IPS DF 4.7 (cell line): ENCODE results near the gene CHRNG.

Source experiments
- DNase-seq: peaks from one replicate; pipeline ENCODE4 v3.0.0-alpha.2; 2013; ENCODE audit warnings: low spot score; ENCODE audit errors: extremely low read depth

CHRNG gene

DNA sequence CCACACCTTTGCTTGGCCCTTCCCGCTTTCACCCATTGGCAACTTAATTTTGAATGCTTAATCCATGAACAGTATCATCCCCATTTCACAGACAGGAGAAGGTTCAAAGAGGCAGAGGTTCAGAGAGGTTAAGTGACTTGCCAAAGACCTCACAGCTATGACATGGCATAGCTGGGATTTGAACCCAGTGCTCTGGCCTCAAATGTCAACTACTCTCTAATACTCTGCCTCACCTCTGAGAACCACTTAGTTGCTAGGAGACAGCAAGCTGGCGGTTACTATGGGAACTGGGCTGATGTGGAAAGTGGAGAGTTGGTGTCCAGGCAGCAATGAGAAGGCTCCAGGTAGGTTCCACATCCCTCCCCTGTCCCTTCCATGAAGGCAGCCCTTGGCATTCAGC, 35.1 kb upstream of the CHRNG start:
- no peak for DNase-seq

DNA sequence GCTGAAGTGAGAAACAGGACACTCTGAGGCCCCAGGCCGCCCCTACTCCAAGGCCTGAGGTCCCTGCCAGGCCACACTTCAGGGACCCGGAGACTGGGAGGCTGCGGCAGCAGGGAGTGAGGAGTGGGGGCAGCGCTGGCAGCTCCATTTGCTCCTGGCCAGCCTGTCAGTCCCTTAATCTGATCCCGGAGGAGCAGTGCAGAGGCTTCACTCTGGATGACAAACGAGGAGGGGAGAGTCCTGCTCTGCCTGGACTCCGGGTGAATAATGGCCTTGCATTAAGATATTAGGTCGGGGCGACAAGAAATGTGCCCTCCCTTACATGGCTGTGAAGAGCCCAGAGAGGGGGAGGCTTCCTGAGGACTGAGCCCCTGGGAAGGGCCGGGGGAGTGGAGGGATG, 33.6 kb upstream of the CHRNG start:
- DNase-seq = no peak

DNA sequence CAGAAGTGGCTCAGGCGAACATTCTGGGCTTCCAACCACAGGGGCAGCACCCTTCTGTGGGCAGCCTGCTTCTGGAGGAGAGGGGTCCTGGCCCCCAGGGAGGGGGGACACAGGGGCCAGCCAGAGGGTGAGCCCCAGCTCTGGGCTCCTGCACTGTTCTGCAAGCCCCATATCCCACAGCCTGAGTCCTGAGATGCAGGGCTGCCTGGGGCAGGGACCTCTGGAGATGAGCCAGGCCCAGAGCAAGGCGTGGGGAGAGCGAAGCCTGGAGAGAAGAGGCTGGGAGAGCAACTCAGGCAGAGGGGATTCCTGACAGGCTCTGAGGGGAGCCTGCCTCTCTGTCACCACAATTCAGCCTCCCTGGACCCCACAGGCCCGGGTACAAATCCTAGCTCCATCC, 32.8 kb upstream of the CHRNG start:
- no peak for DNase-seq

DNA sequence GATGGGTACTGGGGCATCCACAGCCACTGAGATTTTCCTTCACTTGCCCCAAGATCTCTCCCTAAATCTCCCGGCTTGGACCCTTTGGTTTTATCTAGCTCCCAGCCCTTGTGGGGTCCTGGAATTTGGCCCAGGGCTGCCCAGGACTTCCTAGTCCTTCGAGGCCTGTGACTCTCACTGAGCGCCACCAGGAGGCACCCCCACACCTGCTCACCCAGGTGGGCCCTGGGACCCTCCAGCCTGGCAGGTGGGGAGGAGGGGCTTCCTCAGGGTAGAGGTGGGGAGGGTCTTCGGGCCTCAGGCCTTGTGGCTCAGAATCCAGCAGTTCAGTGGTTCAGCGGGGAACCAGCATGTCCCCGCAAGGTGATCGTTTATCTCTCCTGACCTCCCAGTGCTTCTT, 31.2 kb upstream of the CHRNG start:
- DNase-seq = no peak

DNA sequence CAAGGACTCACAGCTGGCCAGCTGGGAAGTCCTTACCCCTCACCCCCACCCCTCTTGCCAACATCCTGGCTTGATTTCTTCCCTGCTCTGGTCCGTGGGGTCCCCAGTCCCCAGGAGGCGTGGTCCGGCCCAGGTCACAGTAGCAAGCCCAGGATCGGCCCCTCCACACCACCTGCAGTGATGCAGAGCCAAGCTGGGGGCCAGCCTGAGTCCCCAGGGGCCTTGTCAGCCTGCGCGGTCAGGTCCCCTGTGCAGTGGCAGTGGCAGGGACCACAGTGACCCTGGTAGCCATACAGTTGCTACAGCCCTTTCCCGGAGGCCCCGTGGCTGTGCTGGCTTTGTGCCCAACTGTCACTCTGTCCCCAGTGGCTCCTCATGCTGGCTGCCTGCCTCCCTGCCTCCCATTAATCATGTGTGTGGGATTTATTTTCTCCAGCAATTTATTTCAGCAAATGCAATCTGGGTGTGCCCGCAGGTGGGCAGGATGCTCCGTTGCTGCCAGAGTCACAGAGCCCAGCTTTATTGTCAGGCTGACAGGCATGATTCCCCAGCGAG, 28.1 kb upstream of the CHRNG start:
- no peak for DNase-seq

DNA sequence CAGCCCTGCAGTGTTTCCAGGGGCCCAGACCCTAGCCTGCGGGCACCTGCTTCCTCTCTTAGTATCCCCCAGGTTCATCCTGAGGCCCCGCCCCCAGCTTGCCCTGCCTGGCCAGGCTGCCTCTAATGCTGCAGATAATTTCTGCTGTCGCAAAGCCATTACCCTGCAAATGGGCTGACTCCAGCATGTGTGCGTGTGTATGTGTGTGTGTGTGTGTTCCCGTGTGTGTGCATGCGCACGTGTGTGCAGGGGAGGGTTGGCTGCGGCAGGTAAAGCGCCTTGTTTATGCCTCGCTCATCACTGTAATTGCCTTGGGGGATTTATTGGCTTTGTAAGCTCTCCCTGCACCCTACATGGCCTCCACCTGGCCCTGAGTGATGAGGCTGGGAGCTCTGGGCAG, 26.9 kb upstream of the CHRNG start:
- DNase-seq = no peak

DNA sequence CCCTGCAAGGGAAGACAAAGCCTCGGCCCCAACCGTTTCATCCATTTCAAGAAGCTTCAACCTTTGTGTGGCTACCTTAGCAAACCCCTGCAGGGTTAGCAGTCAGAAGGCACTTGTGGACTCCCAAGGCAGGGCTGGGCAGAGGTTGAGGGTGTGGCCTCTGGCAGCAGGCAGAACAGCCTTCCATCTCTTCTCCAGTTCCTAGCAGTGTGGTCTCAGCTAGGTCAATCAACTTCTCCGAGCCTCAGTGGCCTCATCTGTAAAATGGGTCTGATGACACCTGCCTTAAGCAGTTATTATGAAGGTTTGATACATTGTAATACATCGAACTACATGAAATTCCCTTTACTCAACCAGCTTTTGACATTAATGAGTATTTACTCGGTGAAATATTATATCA, 26.1 kb upstream of the CHRNG start:
- DNase-seq = no peak

DNA sequence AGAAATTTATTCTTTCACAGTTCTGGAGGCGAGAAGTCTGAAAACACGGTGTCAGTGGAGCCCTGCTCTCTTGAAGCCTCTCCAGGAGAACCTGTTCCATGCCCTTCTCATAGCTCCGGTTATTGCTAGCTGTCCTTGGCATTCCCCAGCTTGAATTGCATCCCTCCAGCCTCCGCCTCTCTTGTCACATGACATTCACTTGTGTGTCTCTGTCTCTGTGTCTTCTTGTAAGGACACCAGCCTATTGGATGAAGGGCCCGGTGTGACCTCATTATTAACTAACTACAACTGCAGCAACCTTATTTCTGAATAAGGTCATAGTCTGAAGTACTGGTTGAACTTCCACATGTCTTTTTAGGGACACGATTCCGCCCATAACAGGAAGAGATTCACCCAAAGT, 23.9 kb upstream of the CHRNG start:
- DNase-seq = no peak

DNA sequence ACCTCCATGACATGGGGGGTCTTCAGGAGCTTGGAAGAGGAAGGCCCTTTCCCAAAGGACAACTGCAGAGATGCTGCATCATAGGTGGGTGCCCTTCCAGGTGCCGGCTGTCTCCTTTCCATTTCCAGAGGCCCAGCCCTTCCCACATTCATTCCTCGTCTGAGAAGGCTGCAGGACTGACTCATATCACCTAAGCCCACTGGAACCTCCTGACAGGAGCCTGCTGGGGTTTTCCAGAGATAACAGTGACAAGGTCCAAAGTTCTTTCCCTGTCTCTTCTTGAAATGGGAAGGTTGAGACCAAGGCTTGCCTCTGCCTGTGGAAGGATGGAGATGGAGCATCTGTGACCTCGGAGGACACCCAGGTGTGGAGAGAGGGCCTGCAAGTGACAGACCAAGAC, 22.9 kb upstream of the CHRNG start:
- no peak for DNase-seq

DNA sequence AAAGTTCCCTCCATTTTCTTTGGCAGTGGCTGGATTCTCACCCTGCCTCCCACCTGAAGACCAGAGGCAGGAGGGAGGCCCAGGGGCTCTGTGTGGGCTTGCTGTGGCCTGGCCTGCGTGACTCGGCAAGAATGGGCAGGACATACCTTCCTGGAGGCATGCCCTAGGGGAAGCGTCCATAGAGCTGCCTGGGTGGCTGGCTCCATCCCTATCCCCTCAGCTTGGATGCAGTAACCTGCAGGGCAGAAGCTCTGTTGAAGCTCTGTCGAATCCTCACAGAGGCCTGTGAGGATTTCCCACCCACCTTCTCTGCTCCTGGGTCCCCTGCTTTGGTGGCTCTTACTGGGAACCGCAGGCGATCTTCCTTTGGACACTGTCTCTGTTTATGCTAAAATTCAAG, 20.6 kb upstream of the CHRNG start:
- DNase-seq = no peak

DNA sequence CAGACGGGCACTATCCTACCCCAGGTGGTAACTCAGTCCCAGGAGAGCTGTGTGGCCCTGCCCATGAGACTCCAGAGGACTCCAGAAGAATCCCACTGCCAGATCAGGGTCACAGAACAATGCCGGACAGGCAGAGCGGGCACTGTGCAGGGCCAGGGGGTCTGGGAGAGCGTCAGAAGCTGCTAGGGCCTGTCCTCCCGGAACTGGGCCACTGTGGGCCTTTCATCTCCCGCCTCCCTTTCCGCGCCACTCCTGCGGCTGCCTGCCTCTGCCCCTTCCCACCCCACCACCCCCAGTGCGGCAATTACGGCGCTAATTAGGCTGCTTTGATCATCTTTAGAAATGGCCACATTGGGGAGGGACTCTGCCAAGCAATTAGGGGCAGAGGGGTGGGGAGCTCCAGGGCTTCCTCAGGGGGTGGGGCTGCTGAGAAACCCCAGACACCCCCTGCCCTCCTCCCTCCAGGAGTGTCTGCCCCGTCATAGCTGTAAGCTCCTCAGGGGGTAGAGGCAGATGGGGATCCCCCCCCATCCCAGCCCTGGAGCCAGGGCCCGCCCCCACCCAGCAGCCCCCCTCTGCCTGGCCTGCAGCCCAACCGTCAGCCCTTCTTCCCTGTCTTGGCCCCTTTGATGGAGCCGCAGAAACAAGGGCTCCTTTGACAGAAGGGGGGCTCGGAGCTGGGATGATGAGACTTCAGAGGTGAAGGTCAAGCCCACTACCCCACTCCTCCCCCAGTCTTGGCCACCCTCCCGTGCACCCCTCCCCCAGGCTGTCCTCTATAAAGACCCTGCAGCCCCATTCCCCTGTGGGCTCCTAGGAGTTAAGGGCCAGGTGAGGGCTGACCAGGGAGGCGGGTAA, 19.7 kb upstream of the CHRNG start, which contains the start of gene PRSS56:
PRSS56 (plus strand) TSS at position 808 of the 858 bp plus-strand sequence. CDS start 211 bp downstream, outside the sequence.
- no peak for DNase-seq

DNA sequence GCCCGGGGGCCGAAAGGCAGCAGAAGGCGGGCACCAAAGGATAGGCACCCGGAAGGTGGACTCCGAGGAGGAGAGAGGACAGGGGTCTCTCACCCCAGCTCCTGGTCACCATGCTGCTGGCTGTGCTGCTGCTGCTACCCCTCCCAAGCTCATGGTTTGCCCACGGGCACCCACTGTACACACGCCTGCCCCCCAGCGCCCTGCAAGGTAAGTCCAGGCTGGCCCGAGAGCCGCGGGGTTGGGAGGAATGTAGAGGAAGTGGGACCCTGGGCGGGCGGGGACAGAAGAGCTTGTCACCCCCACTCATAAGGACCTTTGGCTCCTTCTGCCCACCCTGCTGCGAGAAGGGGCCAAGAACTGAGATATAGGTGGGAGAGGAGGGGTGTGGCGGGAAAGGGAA, 19.0 kb upstream of the CHRNG start:
- no peak for DNase-seq

DNA sequence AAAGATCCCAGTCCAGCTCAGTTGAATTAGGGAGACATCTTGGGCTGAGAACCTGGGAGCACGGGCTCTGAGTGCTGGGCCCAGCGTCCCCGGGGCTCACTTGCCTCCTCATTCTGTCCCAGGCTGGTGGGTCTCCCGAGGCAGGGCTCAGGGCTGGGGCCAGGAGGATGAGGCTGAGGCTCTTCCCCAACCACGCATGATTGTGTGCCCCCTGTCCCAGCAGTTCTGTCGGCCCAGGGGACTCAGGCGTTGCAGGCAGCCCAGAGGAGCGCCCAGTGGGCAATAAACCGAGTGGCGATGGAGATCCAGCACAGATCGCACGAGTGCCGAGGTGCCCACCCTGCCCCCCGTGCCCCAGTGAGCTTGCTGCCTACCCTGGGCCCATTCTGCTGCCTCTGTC, 18.4 kb upstream of the CHRNG start:
- DNase-seq = no peak

DNA sequence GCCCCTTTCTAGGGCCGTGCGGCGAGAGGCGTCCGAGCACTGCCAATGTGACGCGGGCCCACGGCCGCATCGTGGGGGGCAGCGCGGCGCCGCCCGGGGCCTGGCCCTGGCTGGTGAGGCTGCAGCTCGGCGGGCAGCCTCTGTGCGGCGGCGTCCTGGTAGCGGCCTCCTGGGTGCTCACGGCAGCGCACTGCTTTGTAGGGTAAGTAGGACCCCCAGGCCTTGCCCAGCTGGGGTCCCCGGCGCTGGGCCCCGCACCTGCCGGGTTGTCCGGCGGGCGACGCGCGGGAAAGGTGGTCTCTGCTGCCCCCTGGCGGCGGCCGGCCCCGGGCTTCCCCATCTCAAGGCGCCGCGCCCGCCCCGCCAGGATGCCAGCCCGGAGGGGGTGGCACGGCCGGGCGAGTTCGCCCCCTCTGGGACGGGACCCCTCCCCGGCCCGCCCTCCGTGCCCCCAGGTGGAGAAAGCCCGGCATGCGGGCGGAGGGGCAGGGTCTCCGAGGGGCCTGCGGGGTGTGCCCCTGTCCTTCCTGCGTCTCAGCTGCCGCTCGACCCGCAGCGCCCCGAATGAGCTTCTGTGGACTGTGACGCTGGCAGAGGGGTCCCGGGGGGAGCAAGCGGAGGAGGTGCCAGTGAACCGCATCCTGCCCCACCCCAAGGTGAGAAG, 17.4 kb upstream of the CHRNG start:
- no peak for DNase-seq

DNA sequence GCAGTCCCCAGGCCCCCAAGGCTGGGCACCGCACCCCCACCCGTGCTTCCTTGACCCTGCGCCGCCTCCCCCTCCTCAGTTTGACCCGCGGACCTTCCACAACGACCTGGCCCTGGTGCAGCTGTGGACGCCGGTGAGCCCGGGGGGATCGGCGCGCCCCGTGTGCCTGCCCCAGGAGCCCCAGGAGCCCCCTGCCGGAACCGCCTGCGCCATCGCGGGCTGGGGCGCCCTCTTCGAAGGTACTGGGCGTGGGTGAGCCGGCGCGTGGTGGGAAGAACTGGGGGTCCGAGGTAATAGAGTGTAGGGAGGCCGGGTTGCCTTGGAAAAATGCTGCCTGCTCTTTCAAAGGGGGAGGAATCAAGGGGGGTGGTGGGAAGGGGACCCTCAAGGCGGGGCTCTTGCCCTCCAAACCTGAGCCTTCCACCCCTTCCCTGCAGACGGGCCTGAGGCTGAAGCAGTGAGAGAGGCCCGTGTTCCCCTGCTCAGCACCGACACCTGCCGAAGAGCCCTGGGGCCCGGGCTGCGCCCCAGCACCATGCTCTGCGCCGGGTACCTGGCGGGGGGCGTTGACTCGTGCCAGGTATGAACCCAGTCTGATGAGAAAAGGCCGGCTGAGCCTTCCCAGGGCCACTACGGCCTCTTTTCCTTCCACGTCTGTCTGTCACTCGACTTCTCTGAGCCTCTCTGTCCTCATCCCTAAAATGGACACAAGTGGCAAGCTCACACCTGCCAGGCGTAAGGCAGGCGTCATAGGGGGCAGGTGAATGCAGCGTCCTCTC, 16.7 kb upstream of the CHRNG start:
- no peak for DNase-seq

DNA sequence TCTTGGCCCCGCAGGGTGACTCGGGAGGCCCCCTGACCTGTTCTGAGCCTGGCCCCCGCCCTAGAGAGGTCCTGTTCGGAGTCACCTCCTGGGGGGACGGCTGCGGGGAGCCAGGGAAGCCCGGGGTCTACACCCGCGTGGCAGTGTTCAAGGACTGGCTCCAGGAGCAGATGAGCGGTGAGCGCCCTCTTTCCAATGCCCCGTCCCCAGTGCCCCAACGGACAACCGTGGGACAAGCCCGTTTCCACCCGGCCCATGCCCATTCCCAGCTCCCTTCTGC, 16.1 kb upstream of the CHRNG start:
- no peak for DNase-seq

DNA sequence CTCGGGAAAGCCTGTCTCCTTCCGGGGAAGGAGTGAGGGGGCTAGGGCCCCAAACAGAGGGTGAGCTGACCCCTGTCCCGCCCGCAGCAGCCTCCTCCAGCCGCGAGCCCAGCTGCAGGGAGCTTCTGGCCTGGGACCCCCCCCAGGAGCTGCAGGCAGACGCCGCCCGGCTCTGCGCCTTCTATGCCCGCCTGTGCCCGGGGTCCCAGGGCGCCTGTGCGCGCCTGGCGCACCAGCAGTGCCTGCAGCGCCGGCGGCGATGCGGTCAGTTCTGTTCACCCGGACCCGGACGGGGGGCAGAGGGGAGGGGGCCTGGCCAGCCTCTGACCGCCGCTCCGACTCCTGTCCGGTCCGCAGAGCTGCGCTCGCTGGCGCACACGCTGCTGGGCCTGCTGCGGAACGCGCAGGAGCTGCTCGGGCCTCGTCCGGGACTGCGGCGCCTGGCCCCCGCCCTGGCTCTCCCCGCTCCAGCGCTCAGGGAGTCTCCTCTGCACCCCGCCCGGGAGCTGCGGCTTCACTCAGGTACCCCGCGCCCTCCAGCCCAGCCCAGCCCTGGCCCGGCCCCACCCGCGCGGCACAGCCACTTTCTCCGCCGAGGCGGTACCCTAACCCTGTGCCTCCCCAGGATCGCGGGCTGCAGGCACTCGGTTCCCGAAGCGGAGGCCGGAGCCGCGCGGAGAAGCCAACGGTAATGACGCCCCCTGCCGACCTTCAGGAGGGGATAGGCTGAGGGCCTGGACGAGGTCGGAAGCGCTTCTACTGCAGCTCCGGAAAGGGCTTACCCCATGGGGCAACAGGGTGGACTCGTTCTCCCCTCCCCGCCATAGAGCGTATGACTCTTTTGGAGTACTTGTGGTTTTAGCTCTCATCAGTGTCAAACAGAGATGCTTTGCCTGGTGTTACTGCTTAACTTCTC, 15.6 kb upstream of the CHRNG start:
- DNase-seq = no peak

DNA sequence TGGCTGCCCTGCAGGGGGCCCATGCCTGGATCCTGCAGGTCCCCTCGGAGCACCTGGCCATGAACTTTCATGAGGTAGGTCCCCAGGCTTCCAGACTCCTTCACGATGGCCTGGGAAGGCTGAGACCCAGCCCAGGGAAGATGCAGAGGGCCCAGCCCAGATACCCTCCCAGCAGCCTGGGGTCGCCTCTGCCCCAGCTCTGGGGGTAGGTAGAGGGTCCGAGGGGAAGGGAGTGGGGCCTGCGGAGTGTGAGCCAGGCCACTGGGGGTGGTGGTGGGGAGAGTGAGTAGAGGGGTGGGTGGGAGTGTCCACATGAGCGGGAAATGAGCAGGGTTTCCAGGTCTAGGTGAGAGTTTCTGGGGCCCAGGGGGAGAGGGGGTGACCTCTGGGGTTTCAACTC, 14.7 kb upstream of the CHRNG start:
- no peak for DNase-seq

DNA sequence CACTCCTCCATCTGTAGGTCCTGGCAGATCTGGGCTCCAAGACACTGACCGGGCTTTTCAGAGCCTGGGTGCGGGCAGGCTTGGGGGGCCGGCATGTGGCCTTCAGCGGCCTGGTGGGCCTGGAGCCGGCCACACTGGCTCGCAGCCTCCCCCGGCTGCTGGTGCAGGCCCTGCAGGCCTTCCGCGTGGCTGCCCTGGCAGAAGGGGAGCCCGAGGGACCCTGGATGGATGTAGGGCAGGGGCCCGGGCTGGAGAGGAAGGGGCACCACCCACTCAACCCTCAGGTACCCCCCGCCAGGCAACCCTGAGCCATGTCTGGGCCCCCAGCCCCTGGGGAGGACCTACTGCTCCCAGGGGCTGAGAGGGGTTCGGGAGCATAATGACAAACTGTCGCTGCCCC, 14.3 kb upstream of the CHRNG start:
- DNase-seq = no peak

DNA sequence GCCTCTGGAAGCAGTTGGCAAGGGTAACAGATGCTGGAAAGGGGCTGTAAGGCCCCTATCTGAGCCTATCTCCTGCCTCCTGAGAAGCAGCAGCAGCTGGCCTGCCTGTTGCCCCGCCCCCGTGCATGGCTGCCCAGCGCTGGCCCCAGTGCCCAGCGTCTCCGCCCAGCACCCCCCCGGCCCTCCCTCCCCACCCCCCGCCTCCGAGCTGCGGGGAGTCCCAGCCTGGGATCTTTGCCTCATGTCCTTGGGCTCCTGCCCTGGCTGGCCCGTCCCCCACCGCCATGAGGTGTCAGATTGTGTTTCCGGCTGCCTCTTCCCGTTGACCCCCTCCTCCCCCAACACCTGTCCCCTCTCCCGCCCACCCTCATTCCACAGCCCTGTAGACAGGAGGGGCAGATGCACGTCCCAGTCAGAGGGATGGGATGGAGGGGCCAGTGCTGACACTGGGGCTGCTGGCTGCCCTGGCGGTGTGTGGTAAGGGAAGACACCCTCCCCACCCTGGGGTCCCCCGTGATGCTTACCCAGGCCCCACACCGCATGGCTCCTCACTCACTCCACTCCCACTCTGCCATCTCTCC, 13.6 kb upstream of the CHRNG start, which contains the start of gene CHRND:
CHRND (plus strand) TSS at position 370 of the 581 bp plus-strand sequence; CDS start at position 426, 56 bp downstream.
- DNase-seq = no peak
